Activated gamma-delta T cell (primary cell): ENCODE results near the gene TMEM131L.
"Not testable (repeated sequence)": the region's sequence is repeated elsewhere in the genome, so short reads cannot be mapped to it uniquely, and the experiment has no call there.

Source experiments
- DNase-seq: peaks from one replicate; lab custom pipeline; 2025; lab: John Stamatoyannopoulos, UW

Gene TMEM131L

DNA sequence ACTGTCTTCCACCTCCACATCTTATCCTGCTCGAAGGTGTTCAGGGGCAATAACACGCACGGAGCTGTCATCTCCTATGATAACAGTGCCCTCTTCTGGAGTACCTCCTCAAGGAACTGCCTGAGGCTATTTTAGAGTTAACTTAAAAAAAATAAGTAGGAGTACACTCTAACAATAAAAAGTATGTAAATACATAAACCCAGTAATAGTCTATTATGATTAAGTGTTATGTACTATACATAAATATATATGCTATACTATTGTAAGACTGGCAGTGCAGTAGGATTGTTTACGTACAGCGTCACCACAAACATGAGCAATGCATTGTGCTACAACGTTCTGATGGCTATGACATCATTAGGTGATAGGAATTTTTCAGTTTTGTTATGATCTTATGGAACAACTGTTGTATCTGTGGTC lies 183.4 kb downstream of the TMEM131L start:
- no peak for DNase-seq

DNA sequence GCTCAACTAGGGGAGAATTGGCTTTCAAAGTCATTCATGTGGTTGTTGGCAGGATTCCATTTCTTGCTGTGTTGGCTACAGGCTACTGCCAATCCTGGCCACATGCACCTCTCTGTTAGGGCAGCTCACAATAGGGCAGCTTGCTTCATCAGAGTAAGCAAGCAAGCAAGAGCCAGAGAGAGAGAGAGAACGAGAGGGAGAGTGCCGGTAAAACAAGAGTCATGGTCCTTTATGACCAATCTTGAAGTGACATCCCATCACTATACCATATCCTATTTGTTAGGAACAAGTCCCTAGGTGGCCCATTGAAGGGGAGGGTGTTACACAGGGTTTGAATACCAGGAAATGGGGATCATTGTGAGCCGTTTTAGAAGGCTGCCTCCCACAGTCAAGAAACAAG lies 185.0 kb downstream of the TMEM131L start:
- no peak for DNase-seq

DNA sequence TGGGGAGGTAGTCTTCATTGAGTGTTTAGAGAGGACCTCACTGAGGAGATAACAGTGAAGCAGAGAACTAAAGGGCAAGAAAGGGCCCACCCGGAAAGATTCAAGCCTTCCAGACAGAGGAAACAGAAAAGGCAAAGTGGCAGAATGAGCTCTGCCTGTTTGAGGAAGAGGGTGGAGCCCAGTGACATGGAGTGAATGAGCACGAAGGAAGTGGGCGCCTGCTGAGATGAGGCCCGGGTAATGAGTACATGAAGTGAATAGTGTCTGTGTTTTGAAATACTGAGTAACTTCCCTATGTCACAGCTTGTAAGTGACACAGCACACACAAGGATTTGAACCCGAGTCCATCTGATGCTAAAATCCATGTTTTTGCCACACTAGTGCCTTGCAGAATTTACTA lies 185.4 kb downstream of the TMEM131L start:
- no peak for DNase-seq

DNA sequence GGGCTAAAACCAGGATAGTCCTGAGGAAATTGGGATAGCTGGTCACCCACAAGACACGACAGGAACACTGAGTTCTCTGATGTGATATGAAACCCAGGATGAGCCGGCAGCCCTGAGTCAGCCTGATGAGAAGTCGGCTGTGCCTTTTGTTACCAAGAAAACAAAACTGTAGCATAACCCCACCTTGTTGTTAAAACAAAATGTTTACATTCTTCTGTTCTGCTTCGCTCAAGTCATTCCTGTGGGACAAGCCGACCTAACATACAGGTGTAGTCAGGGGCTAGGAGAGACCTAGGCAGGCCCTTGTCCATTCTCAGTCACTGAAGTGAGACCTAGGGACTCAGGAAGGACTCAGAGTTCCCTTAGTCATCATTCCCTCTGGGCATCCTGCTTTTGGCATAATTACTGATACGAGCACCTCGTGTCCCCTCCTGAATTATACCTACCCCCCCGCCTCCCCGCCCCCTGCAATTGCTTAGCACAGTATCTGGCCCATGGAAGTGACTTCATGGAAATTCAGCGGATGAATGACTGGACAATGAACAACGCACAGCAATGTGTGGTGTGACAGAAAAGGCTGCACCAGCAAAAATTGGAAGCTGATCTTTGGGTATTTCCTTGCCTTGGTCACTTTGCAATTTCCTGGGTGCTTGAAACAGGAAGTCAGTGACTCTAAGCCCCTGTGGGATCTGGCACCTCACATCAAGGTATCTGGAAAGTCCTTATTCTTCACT lies 186.1 kb downstream of the TMEM131L start:
- DNase-seq, result no peak

DNA sequence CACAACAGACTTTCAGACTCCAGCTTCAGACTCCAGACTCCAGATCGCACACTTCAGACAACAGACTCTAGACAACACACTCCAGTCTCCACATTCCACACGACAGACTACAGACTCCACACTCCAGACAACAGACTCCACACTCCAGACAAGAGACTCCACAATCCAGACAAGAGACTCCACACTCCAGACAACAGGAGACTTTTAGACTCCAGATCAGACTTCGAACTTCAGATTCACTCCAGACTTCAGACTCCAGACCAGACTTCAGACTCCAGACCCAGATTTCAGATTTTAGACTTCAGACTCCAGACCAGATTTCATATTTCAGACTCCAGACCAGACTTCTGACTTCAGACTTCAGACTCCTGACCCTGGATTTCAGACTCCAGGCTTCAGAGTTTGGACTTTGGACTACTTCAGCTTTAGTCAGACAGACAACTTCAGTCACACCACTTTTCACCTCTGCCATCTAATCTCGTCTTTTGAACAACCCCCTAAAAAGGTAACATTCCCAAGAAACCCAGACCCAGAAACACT lies 188.9 kb downstream of the TMEM131L start:
- DNase-seq, result no peak

DNA sequence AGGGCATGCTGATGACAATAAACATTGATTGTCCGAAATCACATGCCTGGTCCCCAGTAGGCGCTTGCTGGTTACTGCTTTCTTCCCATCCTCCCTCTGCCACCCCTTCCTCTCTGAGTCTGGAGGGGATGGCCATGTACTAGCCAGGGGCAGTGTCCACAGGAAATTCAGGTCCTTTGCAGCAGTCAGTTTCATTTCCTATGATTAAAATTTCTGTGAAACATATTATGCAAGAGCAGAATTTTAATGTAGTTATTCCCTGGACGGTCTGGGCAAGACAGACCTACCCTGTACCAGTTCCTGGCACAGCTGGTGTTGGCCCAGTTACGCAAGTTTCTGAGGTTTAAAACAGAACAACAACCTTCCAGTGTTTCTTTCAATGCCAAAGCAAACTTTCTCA lies 189.8 kb downstream of the TMEM131L start:
- no peak for DNase-seq

DNA sequence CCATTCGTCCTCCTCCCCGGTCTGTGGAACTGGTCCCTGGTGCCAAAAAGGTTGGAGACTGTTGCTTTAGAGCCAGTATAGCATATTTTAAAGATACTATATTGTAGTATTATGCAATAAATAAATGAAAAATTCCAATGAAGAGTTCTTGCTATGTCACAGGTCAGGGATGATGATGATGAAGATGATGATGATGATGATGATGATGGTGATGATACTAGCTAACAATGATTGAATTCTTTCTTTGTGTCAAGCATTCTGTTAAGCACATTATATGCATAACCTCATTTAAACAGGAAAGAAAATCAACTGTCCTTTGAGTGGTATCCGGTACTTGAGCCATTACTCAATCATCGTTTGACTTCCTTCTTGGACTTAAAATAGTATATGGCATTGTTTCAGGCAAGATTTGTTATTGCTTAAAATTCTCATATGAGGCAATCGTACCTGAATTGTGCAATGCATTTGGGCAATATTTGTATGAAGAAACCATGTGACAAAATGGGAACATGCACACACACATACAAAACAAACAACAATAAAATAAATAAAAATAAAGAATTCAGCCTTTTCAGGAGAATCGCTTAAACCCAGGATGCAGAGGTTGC lies 195.2 kb downstream of the TMEM131L start:
- DNase-seq, result no peak

DNA sequence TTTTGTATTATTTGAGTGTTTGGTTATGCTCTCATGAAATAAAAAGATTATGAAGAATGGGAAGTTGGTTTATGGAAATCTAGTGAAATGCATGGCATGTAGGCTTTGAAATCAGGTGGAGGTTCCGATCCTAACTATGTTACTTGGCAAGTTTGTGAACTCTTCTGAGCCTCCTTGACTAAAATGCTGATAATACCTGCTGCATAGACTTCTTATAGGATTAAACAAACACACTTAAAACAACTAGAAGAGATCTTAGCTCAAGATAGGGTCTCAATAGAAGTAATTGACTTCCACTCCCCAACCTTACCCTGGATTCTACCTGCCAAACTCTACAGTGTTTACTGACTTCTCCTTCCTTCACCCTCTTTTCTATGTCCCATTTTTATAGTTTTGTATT lies 195.7 kb downstream of the TMEM131L start:
- DNase-seq, result no peak

DNA sequence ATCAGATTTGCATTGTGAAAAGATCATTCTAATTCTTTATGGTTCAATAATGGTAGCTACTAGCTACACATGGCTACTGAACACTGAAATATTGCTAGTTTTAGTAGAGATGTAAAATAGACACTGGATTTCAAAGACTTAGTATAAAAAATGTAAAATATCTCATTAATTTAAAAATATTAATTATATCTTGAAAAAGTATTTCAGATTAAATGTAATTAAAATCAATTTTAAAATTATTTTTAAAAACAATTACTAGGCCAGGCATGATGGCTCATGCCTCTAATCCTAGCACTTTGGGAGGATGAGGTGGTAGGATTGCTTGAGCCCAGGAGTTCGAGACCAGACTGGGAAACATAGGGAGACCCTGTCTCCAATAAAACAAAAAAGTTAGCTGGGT lies 197.5 kb downstream of the TMEM131L start:
- DNase-seq, result no peak

DNA sequence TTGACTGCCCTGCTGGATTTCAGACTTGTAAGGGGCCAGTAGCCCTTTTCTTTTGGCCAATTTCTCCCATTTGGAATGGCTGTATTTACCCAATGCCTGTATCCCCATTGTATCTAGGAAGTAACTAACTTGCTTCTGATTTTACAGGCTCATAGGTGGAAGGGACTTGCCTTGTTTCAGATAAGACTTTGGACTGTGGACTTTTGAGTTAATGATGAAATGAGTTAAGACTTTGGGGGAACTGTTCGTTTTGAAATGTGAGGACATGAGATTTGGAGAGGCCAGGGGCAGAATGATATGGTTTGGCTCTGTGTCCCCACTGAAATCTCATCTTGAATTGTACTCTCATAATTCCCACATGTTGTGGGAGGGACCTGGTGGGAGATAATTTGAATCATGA lies 200.3 kb downstream of the TMEM131L start:
- not testable (repeated sequence) for DNase-seq

DNA sequence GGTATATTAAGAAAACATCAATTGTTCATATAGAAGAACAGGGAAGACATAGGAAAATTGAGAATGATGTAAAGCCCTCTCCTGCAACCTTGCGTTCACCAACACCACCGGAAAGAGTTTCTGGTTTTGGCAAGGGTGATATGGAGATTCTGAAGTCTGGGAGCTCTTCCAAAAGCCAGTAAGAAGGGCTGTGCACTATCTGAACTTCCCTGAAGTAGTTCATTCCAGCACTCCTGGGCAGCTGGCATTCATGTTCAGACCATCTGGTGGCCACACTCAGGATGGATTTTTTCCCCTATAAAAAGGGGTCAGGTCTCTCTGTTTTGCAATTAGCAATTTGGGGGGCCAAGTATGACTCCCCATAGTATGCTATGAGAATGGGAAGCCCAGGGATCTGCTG lies 202.5 kb downstream of the TMEM131L start:
- DNase-seq, result no peak

DNA sequence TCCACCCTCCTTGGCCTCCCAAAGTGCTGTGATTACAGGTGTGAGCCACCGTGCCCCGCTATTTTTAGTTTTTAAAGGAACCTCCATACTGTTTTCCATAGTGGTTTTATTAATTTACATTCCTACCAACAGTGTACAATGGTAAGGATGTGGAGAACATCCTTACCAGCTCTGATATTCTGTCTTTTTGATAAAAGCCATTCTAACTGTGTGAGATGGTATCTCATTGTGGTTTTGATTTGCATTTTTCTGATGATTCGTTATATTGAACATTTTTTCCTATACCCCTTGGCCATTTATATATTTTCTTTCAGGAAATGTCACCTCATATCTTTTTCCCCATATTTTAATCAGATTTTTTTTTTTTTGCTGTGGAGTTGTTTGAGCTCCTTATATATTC lies 203.7 kb downstream of the TMEM131L start:
- no peak for DNase-seq

DNA sequence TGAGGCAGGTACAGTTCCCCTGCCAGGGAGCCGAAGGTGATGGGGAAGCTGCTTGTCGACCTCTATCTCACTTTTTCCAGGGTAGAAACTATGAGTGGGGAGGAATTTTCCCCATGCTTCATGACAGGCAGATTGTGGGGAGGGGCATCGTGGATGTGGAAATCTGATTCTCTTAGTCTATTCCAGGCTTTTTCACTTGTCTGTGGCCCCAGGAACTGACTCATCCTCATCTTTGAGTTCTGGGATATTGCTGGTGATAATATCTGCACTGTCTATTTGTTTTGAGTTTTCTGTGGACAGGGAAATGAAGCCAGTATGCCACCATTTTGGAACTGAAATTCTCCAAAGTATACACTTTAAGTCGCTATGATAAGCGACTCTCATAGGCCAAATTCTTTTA lies 210.3 kb downstream of the TMEM131L start:
- no peak for DNase-seq

DNA sequence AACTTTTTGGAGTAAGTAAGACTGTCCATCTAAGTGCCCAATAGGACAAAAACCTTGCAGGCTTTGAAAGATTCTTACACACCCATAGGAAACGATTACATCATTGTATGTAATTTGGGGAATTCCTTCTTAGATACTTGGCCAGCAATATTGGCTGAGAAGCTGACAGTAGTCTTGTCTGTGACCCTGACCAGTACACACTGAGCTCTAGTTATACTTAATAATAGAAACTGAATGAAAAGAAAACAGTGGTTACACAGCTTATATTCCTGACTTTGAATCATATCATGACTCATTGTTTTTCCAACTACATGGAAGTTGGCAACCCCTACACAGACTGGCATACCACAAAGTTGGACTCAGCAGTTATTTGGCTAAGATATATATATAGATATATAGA lies 210.8 kb downstream of the TMEM131L start:
- no peak for DNase-seq

DNA sequence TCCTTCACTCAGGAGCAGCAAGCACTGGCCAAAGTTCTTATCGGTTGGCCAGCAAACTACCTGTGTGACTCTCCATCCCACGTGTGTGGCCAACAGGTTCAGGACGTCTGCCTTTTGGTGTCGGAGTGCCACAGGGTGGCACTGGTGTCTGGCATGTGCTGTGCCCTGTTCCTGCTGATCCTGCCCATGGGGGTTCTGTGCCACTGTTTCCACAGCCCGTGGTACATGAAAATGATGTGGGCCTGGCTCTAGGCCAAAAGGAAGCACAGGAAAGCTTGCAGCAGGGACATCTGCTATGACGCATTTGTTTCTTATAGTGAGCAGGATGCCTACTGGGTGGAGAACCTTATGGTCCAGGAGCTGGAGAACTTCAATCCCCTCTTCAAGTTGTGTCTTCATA lies 213.3 kb downstream of the TMEM131L start:
- DNase-seq, result no peak

DNA sequence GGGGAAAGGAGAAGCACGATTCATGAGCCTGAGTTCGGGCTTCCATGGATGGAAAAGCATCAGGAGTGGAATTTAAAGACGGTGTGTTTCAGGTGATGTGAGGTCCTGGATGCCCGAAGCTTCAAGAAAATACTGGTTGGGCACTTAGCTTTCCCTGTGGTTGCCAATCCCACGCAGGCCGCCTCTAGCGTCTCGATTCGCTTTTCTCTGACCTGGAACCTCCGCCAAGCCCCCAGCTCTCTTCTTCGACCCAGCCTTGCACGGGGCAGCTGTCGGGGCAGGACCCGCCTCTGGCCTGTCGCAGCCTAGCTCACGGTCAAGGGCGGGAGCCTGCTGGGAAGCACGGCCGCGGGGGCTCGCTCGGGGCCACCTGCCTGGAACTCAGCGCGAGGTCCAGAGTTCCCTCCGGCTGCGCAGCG lies 217.6 kb downstream of the TMEM131L start:
- DNase-seq, result no peak

DNA sequence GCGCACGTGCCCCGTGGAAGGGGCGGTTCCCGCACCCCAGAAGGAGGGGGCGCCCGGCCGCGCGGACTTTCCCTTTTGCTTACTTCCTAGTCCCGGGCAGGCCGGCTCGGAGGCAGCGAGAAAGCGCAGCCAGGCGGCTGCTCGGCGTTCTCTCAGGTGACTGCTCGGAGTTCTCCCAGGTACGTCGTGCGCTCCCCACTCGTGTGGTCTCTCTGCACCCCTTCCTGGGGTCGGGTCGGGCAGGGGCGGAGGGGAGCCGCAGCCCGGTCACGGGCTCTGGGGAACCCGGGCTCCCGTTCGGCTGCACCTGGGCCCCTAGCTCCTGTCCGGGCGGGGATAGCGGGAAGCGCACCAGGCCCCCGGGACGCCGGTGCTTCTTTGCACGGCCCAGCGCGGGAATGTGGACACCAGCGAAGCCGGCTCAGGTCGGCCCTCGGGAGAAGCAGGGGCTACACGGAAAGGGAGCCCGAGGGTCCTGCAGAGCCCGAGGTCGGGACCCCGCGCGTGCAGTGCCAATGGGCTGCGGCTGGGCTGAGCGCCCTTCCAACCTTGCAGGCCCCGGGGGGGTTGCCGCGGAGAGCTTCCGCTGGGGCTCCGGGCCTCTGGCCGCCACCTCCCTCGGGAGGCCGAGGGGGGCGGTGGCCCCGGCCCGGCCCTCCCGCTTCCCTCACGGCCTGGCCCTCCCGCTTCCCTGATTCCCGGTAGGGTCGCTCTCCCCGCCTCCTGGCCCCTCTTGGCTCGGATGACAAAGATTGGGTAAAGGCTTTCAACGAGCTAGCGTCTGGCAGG lies 218.2 kb downstream of the TMEM131L start, which contains the start of gene TLR2:
Gene TLR2, plus strand, starts transcription at position 99 of the 789 bp plus-strand sequence. CDS start 18,628 bp downstream, outside the sequence.
- DNase-seq, result peak; percentile 23

DNA sequence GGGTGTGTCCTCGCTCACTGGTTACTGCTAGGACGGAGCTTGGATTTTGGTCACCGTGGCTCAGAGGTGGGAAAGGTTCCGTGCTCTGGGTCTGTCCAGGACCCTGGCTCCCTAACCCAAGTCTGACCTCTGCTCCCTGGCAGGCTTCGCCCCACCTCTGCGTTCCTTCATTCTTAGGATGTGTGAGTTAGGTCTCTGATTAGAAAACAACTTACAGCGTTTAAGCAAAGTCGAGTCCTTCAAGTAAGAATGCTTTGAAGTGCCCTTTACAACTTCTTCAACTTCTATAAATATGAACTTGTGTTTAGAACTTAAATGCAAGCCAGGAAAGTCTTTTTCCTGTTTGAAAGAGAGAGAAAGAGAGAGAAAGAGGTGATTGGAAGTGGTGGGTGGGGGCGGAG lies 218.8 kb downstream of the TMEM131L start:
- DNase-seq, result no peak
